Smooth muscle cell (in vitro differentiated cells): ENCODE results near the gene MSH5. TPM values are rescaled to one million over a fixed set of nuclear protein-coding genes. Genes with fewer than 3 reads are reported as not detected.

ENCODE experiments used
- DNase-seq: peaks from one replicate; lab custom pipeline; 2025; ENCODE audit not compliant: unreplicated experiment; lab: John Stamatoyannopoulos, UW
- H2AFZ ChIP-seq: fragments of 200-600 bp; sonication (generic); 2 replicates; pipeline ENCODE4 v1.6.0; 2016; ENCODE audit warnings: antibody characterized with exemption, low read depth, mild to moderate bottlenecking
- H3F3A ChIP-seq: fragments of 200-600 bp; sonication (generic); 2 replicates; pipeline ENCODE4 v1.6.0; 2017; ENCODE audit warnings: antibody characterized with exemption, low read depth
- H3K27ac ChIP-seq: fragments of 200-600 bp; sonication (generic); 2 replicates; pipeline ENCODE4 v1.5.1; 2016; ENCODE audit warnings: low read depth, mild to moderate bottlenecking
- H3K27me3 ChIP-seq: fragments of 200-600 bp; sonication (generic); 2 replicates; pipeline ENCODE4 v1.6.1; 2016; ENCODE audit warnings: low read depth, mild to moderate bottlenecking
- H3K36me3 ChIP-seq: fragments of 200-600 bp; sonication (generic); 2 replicates; pipeline ENCODE4 v1.5.1; 2016; ENCODE audit warnings: low read depth
- H3K4me1 ChIP-seq: fragments of 200-600 bp; sonication (generic); 2 replicates; pipeline ENCODE4 v1.5.1; 2016; ENCODE audit warnings: low read depth
- H3K4me2 ChIP-seq: fragments of 200-600 bp; sonication (generic); 2 replicates; pipeline ENCODE4 v1.6.0; 2016; ENCODE audit warnings: mild to moderate bottlenecking
- H3K4me3 ChIP-seq: fragments of 200-600 bp; sonication (generic); 2 replicates; pipeline ENCODE4 v1.5.1; 2016; ENCODE audit warnings: mild to moderate bottlenecking
- H3K79me2 ChIP-seq: fragments of 200-600 bp; sonication (generic); 2 replicates; pipeline ENCODE4 v1.6.0; 2016; ENCODE audit warnings: low read depth, mild to moderate bottlenecking
- H3K9ac ChIP-seq: fragments of 200-600 bp; sonication (generic); 2 replicates; pipeline ENCODE4 v1.6.0; 2016; ENCODE audit warnings: low read depth
- H3K9me3 ChIP-seq: fragments of 200-600 bp; sonication (generic); replicated peaks from 2 replicates; pipeline ENCODE4 v1.5.1; 2016; ENCODE audit warnings: low read depth
- H4K20me1 ChIP-seq: fragments of 200-600 bp; sonication (generic); 2 replicates; pipeline ENCODE4 v1.6.0; 2016; ENCODE audit warnings: low read depth
- WGBS: methylation state at CpG from one replicate; pipeline ENCODE4 v1.1.7; 2016; ENCODE audit warnings: low lambda C conversion rate; 5-methylcytosine and 5-hydroxymethylcytosine counted together
- polyA plus RNA-seq: library from polyadenylated mRNA; unstranded; fragments of >200 nt; fragmentation: Nextera tagmentation; extraction: Ambion mirVana; gene quantifications from 2 replicates; pipeline ENCODE4 v1.2.1, GENCODE V29; 2016
- total RNA-seq: library from RNA; depleted of rRNA; stranded (reverse); fragments of >200 nt; gene quantifications from 2 replicates; pipeline ENCODE4 v1.2.3, GENCODE V29; 2014
- TF ChIP-seq, protein P1 (sequence below): fragments of 200-600 bp; sonication (generic); IDR thresholded peaks from 2 replicates; pipeline ENCODE4 v1.5.1; 2017; ENCODE audit warnings: borderline replicate concordance, mild to moderate bottlenecking, antibody characterized with exemption; ENCODE audit not compliant: insufficient read depth, poor library complexity, severe bottlenecking

MSH5 gene
- total and polyA plus RNA-seq, 2 experiments from 2014 or later, result 4.7 to 10.6 TPM

DNA sequence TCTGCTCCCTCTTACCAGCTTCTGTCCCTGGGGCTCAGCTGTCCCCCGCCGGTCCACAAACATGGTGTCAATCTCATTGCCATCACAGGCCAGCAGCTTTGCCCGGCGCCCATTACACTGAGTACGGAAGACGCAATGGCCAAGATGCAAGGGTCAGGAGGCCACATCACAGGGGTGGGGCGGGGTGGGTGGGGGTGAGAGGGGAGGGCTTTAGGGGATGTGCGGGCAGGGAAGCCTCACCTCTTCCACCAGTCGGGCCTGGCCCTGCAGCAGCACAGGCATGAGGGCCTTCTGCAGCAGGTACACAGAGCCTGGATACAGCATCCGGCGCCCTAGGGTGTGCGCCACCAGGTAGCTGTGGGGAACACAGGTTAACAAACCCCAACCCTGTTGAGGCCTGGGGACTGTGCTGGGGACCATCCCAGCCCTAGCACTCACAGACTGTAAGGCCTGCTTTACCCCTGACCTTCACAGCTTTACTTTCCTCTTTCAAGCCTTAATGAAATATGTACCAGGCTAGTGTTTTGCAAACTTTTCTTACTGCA, 48.2 kb upstream of the MSH5 start:
- no peak overlapping the region for H3K27ac ChIP-seq
- no peaks in the 10 kb centered on the region for H3K9me3 ChIP-seq
- no peaks in the 10 kb centered on the region for H3K4me1 ChIP-seq
- no peak overlapping the region for H3K4me3 ChIP-seq
- no peaks in the 10 kb centered on the region for H4K20me1 ChIP-seq
- 96% methylated on average over 12 of the region's 12 CpGs for WGBS
- H2AFZ ChIP-seq, result no peak overlapping the region
- no peaks in the 10 kb centered on the region for H3K79me2 ChIP-seq
- H3K36me3 ChIP-seq, result no peaks in the 10 kb centered on the region
- H3K27me3 ChIP-seq, result no peaks in the 10 kb centered on the region
- DNase-seq, result no peak
- H3K4me2 ChIP-seq, result no peak overlapping the region
- no peaks in the 10 kb centered on the region for H3F3A ChIP-seq
- H3K9ac ChIP-seq, result no peak overlapping the region
- TF ChIP-seq, protein P1, sequence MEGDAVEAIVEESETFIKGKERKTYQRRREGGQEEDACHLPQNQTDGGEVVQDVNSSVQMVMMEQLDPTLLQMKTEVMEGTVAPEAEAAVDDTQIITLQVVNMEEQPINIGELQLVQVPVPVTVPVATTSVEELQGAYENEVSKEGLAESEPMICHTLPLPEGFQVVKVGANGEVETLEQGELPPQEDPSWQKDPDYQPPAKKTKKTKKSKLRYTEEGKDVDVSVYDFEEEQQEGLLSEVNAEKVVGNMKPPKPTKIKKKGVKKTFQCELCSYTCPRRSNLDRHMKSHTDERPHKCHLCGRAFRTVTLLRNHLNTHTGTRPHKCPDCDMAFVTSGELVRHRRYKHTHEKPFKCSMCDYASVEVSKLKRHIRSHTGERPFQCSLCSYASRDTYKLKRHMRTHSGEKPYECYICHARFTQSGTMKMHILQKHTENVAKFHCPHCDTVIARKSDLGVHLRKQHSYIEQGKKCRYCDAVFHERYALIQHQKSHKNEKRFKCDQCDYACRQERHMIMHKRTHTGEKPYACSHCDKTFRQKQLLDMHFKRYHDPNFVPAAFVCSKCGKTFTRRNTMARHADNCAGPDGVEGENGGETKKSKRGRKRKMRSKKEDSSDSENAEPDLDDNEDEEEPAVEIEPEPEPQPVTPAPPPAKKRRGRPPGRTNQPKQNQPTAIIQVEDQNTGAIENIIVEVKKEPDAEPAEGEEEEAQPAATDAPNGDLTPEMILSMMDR, result no peak

DNA sequence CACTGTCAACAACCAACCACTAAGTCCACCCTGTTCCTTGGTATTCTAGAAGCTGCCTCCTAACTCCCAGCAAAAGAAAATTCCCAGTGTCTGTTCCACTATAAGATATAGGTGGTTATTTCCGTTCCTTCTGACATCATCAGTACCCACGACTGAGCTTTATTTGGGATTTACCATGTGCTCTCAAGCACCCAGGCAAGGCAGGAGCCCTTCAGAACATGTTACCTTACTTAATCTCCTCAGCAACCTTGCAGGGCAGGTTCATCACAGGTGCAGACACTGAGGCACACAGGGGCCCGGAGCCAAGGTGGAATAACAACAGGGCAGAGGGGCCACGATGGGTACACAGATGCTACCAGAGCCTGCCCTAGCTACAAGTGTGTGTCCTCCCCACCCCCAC, 47.5 kb upstream of the MSH5 start:
- TF ChIP-seq, protein P1, result no peak
- H3K27me3 ChIP-seq, result no peaks in the 10 kb centered on the region
- WGBS, result 92% methylated on average over 4 of the region's 4 CpGs
- no peak overlapping the region for H3K9ac ChIP-seq
- no peaks in the 10 kb centered on the region for H3K9me3 ChIP-seq
- no peak overlapping the region for H3K27ac ChIP-seq
- H3F3A ChIP-seq, result no peaks in the 10 kb centered on the region
- H3K4me1 ChIP-seq, result no peaks in the 10 kb centered on the region
- no peak overlapping the region for H3K4me3 ChIP-seq
- no peak overlapping the region for H3K4me2 ChIP-seq
- no peak overlapping the region for H2AFZ ChIP-seq
- H4K20me1 ChIP-seq, result no peaks in the 10 kb centered on the region
- DNase-seq, result no peak
- H3K36me3 ChIP-seq, result no peaks in the 10 kb centered on the region
- H3K79me2 ChIP-seq, result no peaks in the 10 kb centered on the region

DNA sequence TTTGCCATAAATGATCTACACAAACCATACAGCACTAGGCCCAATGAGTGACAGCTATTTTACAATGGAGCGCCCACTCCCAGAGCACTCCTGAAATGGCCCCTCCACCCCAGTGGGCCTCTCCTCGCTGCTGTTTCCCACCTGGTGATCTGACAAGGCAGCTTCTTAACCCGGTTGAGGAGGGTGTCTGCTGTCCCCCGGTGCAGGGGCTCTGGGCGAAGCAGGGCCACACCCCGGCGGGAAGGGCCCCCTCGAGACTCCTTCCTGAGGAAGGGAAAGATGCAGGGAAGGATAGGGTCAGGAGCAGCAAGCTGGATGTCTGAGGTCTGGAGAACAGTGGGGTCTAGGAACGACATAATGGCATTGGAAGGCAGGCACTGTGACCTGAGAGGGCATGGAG, 46.9 kb upstream of the MSH5 start:
- H3K4me2 ChIP-seq, result no peak overlapping the region
- H2AFZ ChIP-seq, result no peak overlapping the region
- 98% methylated on average over 9 of the region's 9 CpGs for WGBS
- no peaks in the 10 kb centered on the region for H3K79me2 ChIP-seq
- H3F3A ChIP-seq, result no peaks in the 10 kb centered on the region
- TF ChIP-seq, protein P1, result no peak
- H3K27ac ChIP-seq, result no peak overlapping the region
- no peak for DNase-seq
- H3K27me3 ChIP-seq, result no peaks in the 10 kb centered on the region
- H3K4me1 ChIP-seq, result no peaks in the 10 kb centered on the region
- no peaks in the 10 kb centered on the region for H4K20me1 ChIP-seq
- no peak overlapping the region for H3K4me3 ChIP-seq
- no peak overlapping the region for H3K9ac ChIP-seq
- no peaks in the 10 kb centered on the region for H3K36me3 ChIP-seq
- H3K9me3 ChIP-seq, result no peaks in the 10 kb centered on the region

DNA sequence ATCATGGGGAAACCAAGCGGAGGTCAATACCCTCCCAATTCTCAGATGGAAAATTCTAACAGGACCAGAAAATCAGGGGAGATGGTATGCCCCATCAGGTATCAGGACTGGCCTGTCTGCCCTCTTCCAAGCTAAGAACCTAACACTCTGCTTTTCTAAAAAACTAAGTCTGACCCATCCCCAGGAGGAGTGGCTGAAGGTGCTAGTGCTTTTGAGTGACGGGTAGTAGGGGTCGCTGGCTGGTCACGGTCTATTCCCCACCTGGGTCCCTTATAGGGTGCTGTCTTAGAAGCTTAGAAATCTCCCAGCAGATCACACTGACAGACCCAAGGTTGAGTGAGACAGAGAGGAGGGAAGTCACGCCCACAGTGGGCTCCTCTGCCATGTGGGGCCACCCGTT, 46.3 kb upstream of the MSH5 start:
- Histone ChIP-seq H4K20me1 (no peaks in the 10 kb centered on the region), H3K4me1 (no peaks in the 10 kb centered on the region), H3K9ac (no peak overlapping the region), H3K4me2 (no peak overlapping the region), H3F3A (no peaks in the 10 kb centered on the region), H3K27ac (no peak overlapping the region), H3K9me3 (no peaks in the 10 kb centered on the region), H3K4me3 (no peak overlapping the region), H3K79me2 (no peaks in the 10 kb centered on the region), H3K36me3 (no peaks in the 10 kb centered on the region), H3K27me3 (no peaks in the 10 kb centered on the region), H2AFZ (no peak overlapping the region)
- over 99% methylated on average over 6 of the region's 6 CpGs for WGBS
- no peak for DNase-seq
- TF ChIP-seq, protein P1, result no peak
